ENCODE results near the gene WAC.
"Not testable (repeated sequence)": the region's sequence is repeated elsewhere in the genome, so short reads cannot be mapped to it uniquely, and the experiment has no call there.

The WAC gene

GRCh38 chr10:28566458-28567015 is 33.6 kb downstream of the WAC start:
- no peak for DNase-seq (ENCODE audit: low spot score)

GRCh38 chr10:28569506-28570159 is 36.7 kb downstream of the WAC start:
- peak; percentile 34 for DNase-seq (ENCODE audit: low spot score)

- no peak for DNase-seq (ENCODE audit: low spot score)
These were observed 37.7 kb downstream of the WAC start for GRCh38 chr10:28570598-28570997.

DNA sequence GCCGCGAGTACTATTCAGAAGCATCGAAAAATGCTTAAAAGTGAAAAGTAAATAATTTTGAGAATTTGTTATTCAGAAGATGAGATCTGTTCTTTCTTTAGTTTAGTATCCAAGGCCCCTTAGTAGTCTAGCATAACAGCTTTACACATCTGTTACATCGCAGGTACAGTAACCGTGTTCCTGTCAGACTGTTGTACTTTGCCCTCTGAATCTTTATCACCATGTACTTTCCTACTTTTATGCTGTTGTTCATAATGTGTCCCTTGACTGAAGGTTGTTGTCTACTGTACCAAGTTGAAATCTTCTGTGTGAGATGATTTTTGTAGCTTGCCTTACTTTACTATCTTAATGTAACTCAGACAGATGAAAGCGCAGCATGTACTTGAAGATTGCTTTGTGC is 38.3 kb downstream of the WAC start:
- no peak for DNase-seq (ENCODE audit: low spot score)

- DNase-seq (ENCODE audit: low spot score), result not testable (repeated sequence)
These were observed 41.3 kb downstream of the WAC start for GRCh38 chr10:28574214-28574613.

GRCh38 chr10:28575852-28576251 is 42.9 kb downstream of the WAC start:
- no peak for DNase-seq (ENCODE audit: low spot score)

DNA sequence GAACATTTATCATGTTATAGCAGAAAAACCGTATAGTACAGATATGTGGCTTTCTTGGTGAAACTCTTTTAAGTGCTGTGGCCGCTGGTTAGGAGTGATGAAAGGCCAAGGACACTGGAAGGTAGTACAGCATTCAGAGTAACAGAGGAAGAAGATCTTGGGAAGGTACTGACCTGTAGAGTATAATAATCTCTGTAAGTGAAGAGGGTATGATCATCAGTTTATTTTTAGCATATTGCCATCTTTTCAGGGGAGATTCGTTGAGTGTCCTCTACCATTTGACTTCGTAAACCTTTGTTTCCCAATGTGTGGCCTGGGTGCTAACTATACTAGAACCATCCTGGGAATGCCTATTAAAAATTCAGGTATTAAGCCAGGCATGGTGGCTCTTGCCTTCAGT is 44.6 kb downstream of the WAC start:
- no peak for DNase-seq (ENCODE audit: low spot score)

GRCh38 chr10:28578454-28578853 is 45.5 kb downstream of the WAC start:
- no peak for DNase-seq (ENCODE audit: low spot score)

DNA sequence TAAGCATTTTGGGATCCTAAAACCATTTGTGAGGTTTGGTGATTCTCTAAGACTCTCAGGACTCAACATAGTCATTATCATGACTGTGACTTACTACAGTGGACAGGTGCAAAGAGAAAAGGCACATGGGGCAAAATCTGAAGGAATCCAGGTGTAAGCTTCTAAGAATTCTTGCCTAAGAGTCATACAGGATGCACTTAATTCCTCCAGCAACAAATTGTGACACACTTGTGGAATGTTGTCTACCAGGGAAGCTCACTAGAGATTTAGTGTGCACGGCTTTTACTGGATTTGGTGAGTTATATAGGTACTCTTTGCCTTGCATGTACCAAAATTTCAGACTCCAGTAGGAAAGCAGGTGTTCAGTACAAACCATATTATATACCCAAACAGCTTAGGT is 47.9 kb downstream of the WAC start:
- DNase-seq (ENCODE audit: low spot score), result no peak

- DNase-seq (ENCODE audit: low spot score), result no peak
These were observed 49.0 kb downstream of the WAC start for GRCh38 chr10:28581916-28582315.

GRCh38 chr10:28585076-28585475 is 52.2 kb downstream of the WAC start:
- no peak for DNase-seq (ENCODE audit: low spot score)

- DNase-seq (ENCODE audit: low spot score), result no peak
These were observed 53.3 kb downstream of the WAC start for GRCh38 chr10:28586176-28586575.

DNA sequence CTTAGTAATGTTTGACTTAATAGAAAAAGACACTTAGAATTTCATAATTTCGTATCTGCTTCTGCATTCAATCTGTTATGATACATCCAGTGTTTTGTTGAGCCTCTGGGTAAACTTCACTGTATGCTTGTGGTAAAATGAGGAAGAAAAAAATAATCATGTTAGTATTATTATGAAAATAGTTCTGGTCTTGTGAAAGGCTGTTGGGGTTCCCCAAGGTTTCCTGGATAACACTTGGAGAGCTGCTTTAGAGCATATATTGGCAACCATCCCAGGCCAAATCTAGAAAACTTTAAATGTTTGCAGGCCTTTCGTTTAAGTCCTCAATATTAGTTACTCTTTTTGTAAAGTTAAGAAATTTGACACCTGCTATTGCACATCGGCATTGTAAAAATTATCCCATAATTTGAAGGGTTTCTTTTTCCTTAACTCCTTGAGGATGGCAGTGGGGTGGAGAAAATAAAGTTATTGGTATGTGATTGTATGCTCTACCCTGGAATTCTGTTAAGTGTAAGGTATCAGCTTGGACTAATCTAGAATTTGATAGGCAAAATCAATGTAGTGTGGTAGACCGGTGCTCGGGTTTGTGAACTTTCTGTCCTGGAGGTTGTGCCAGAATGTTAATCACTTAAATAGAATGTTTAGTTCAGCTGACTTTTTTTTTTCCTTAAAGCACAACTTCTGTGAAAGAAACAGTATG is 54.5 kb downstream of the WAC start:
- DNase-seq (ENCODE audit: low spot score), result peak; percentile 20

DNA sequence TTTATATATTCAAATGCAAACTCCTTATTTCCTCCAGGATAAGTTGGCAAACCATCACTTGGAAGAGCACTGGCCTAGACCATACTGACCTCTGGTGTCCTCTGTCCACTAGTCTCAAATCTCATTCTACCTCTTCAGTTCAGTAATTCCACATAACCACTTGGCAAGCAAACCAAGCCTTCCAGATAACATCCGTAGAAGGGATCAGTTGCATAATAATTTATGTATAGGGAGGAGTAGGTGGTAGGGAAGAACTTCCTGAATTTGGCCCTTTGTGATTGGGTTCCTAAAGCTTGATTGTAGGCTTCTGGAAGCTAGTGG is 55.0 kb downstream of the WAC start:
- DNase-seq (ENCODE audit: low spot score), result peak; percentile 40

DNA sequence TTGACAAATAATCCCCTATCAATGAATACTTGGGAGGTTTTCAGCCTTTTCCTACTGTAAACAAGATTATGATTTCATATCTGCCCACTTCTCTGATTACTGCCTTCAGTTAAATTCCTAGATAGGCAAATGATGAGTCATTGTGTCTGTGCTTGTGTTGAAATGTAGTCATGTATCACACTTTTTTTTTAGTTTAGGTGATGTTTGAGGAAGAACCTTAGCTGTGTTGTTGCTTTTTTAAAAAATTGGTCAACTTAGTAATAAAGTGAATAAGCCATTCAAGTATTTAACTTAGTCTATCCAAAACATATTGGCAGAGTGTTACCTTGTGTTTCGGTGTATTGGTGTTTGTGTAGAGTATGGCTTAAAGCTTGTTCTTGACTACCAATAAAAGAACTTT is 60.0 kb downstream of the WAC start:
- DNase-seq (ENCODE audit: low spot score), result peak; percentile 45

GRCh38 chr10:28593811-28594210 is 60.9 kb downstream of the WAC start:
- DNase-seq (ENCODE audit: low spot score), result no peak

DNA sequence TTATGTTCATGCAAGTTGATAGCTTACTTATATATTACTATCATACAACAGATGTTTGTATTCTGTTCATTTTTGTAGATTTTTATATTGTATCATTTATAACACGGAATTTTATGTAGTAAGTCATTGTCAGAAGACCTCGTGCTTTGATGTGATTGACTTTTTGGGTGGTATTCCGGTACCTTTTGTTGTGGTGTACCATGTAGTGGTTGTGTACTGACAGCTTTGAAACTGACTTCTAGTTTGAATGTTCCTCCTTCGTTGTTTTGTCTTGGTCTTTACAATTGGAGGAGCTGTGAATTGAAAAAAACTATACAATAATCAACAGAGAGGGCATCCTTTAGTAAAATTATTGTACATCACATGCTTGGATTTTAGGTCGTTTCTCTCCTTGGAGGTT is 61.5 kb downstream of the WAC start:
- DNase-seq (ENCODE audit: low spot score), result no peak

DNA sequence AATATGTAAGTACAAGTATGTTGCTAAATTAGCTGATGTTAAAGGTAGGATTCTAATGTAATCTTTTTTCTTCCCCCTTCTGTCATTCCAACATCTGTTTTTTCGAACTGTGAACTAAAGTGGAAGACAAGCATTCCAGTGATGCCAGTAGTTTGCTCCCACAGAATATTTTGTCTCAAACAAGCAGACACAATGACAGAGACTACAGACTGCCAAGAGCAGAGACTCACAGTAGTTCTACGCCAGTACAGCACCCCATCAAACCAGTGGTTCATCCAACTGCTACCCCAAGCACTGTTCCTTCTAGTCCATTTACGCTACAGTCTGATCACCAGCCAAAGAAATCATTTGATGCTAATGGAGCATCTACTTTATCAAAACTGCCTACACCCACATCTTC is 62.7 kb downstream of the WAC start:
- DNase-seq (ENCODE audit: low spot score), result peak; percentile 35

DNA sequence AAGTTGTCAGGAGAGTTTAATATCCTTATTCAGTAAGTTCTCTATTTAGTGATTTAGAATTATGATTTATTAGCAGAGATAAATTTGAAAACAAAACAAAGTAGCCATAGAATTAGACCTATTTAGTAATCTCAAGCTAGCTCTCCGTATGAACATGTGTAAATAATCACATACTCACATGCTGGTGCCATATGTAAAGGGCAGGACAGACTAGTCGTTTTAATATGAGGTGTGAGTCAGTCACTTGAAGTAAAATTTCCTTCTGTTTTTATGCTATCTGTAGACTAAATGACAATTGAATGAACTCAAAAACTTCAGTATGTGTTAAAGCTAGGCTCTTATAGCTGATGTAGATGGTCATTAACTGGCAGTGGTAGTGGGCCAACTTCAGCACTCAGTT is 67.1 kb downstream of the WAC start:
- no peak for DNase-seq (ENCODE audit: low spot score)

DNA sequence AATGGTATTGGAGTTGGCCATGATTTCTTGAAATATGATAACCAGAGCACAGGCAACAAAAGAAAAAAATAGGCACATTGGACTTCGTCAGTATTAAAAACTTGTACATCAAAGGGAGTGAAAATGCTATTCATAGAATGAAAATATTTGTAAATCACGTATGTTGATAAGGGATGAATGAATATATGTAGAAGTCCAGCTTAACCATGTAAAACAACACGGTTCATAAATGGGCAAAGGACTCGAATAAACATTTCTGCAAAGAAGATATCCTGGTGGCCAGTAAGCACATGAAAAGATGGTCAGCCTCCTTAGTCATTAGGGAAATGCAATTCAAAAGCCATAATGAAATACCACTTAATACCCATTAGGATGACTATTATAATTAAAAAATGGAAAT is 68.1 kb downstream of the WAC start:
- no peak for DNase-seq (ENCODE audit: low spot score)

GRCh38 chr10:28604567-28605536 is 71.9 kb downstream of the WAC start:
- no peak for DNase-seq (ENCODE audit: low spot score)

DNA sequence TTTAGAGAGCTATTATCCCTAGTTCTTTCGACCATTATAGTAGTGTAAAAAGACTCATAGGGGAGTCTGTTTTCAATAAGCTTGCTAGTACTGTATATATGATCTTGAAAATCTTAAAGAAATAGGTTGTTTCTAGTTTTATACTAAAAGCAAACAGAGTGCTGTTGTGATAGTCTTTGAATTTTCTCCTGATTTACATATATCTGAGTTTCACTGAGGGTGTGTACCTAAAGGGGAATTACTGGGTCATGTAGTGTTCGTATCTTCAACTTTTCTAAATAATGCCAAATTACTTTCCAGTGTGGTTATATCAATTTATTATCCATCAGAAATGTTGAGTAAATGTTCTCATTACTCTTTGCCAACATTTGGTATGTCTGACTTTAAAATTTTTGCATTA is 73.7 kb downstream of the WAC start:
- DNase-seq (ENCODE audit: low spot score), result no peak

- not testable (repeated sequence) for DNase-seq (ENCODE audit: low spot score)
These were observed 76.7 kb downstream of the WAC start for GRCh38 chr10:28609636-28610035.

Measured in AG20443 (cell line).